Vagina (tissue), 2 donors: Measurements from ENCODE around the gene WNT2.

Experiments used
- POLR2A ChIP-seq, 2 donors: fragments of 450-650 bp; IDR thresholded peaks; one replicate each; pipeline ENCODE4 v1.6.1; 2017; ENCODE audit warnings: antibody characterized with exemption in 2 of 2, mild to moderate bottlenecking in 2 of 2, moderate library complexity in 2 of 2
- TF ChIP-seq, protein P1 (sequence below), 3 experiments: fragments of 450-650 bp in 2 of 3; fragments of 200-600 bp in 1 of 3; sonication (generic) in 1 of 3; IDR thresholded peaks; one replicate each; pipeline ENCODE4 v1.5.1; 2017 to 2019; ENCODE audit warnings: antibody characterized with exemption in 3 of 3, mild to moderate bottlenecking in 2 of 3, moderate library complexity in 2 of 3

DNA sequence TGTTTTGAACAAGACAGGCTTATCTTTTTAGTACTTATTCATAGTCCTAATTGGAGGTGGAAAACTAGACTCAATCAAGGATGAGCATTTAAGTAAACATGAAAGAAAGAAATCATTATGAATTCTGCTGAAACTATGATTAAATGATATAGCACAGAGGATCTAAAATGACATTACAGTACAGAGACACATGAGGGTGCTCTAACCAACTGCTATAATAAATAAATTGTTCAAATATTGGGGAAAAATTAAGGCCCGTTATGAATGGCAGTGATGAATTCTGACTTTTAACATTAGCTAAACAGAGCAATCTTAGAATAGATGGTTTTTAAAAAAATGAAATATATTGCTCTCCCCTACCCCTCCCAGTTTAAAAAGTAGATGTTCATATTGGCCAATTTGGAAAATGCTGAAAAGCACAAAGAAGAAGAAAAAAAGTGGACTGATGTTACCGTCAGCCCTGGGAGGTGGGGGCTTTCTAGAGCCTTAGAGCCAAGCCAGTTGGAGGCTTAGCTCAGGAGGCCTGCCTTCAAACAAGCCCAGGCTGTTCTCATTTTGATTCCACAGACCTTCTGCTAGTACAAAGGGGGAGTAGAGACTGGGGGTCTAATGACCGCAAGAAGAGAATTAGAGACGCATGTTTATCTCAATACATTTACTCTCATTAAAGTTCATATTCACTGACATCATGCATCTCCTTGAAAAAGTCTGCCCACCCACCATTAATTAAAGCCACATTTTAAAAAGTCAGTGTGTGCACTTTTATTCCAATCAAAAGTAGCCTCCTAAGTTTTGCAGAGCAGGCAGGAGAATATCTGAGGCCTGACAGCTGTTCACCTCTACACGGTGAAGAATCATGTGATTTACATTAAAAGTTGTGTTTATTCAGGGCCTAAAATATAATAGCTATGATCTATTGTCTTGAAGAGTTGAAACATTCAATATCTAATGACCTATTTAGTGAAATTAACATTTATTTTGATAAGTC is 10.0 kb downstream of the WNT2 start:
- TF ChIP-seq POLR2A (IDR thresholded peaks at IDR 0.05): no peak
- TF ChIP-seq, protein P1, sequence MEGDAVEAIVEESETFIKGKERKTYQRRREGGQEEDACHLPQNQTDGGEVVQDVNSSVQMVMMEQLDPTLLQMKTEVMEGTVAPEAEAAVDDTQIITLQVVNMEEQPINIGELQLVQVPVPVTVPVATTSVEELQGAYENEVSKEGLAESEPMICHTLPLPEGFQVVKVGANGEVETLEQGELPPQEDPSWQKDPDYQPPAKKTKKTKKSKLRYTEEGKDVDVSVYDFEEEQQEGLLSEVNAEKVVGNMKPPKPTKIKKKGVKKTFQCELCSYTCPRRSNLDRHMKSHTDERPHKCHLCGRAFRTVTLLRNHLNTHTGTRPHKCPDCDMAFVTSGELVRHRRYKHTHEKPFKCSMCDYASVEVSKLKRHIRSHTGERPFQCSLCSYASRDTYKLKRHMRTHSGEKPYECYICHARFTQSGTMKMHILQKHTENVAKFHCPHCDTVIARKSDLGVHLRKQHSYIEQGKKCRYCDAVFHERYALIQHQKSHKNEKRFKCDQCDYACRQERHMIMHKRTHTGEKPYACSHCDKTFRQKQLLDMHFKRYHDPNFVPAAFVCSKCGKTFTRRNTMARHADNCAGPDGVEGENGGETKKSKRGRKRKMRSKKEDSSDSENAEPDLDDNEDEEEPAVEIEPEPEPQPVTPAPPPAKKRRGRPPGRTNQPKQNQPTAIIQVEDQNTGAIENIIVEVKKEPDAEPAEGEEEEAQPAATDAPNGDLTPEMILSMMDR (IDR thresholded peaks at IDR 0.05): no peak
